ENCODE measurements around the gene ZNF605. TPM values are rescaled to one million over a fixed set of nuclear protein-coding genes. Genes with fewer than 3 reads are reported as not detected.
"Not testable (repeated sequence)": the region's sequence is repeated elsewhere in the genome, so short reads cannot be mapped to it uniquely, and the experiment has no call there.

Gene ZNF605
- polyA plus RNA-seq, 3 donors = 0.32 to 1.9 (median 0.80) TPM

DNA sequence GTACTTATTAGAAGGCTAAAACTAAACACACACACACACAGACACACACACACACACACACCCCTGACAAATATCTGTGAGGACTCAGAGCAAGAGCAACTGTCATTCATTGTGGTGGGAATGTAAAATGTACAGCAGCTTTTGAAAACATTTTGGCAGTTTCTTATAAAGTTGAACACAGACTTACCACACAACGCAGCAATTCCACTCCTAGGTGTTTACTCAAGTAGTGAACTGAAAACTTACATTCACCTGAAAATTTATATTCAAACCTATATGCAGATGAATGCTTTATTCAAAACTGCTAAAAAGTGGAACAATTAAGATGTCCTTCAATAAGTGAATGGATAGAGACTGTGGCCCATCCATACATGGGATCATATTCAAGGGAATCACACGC, 18.6 kb downstream of the ZNF605 start:
- Histone ChIP-seq H3K27ac (ENCODE audit: low read depth in 1 of 2, low read length in 2 of 2) (no peak overlapping the region), H3K4me2 (replicated peaks; ENCODE audit: extremely low read depth, low read length, poor library complexity, severe bottlenecking) (no peak overlapping the region), H3K4me3 (replicated peaks in 1 of 3; ENCODE audit: low read depth in 2 of 3, low read length in 3 of 3) (no peak overlapping the region), H3K9me3 (replicated peaks in 1 of 2; ENCODE audit: control insufficient read depth in 1 of 2, insufficient read depth in 1 of 2, low read length in 2 of 2) (peaks cover 78% of the 10 kb centered on the region in 2 donors), H3K4me1 (ENCODE audit: control insufficient read depth in 1 of 2, insufficient read depth in 2 of 2, low read length in 2 of 2) (no peaks in the 10 kb centered on the region), H4K20me1 (ENCODE audit: insufficient read depth, low read length) (no peaks in the 10 kb centered on the region), H3K9ac (ENCODE audit: insufficient read depth, low read length, poor library complexity, severe bottlenecking) (no peak overlapping the region), H2AFZ (ENCODE audit: insufficient read depth, low read depth, low read length, poor library complexity, severe bottlenecking) (no peak overlapping the region), H3K36me3 (replicated peaks in 1 of 2; ENCODE audit: control insufficient read depth in 1 of 2, insufficient read depth in 2 of 2, low read length in 2 of 2) (peaks cover 4 to 16% of the 10 kb centered on the region in 2 donors), H3K79me2 (ENCODE audit: insufficient read depth, low read length) (no peaks in the 10 kb centered on the region), H3K27me3 (ENCODE audit: control insufficient read depth in 2 of 2, insufficient read depth in 2 of 2, low read length in 2 of 2) (no peaks in the 10 kb centered on the region)
- Mint-ChIP-seq H3K4me1 (no peaks in the 10 kb centered on the region), H3K4me3 (no peak overlapping the region), H3K27ac (no peak overlapping the region), H3K36me3 (peaks cover 12 to 30% of the 10 kb centered on the region in 2 donors), H3K9me3 (peaks cover 44 to 94% (median 88%) of the 10 kb centered on the region in 7 donors), H3K27me3 (ENCODE audit: low read depth in 3 of 3) (peaks cover 0 to 2% (median 0%) of the 10 kb centered on the region in 3 donors)
- no CpG with 5 or more reads among the region's 2 CpGs for WGBS (ENCODE audit: insufficient coverage)
- DNase-seq = no peak
- intact Hi-C loops (cut with micrococcal nuclease) = no loop called here
- TF ChIP-seq, protein P1, sequence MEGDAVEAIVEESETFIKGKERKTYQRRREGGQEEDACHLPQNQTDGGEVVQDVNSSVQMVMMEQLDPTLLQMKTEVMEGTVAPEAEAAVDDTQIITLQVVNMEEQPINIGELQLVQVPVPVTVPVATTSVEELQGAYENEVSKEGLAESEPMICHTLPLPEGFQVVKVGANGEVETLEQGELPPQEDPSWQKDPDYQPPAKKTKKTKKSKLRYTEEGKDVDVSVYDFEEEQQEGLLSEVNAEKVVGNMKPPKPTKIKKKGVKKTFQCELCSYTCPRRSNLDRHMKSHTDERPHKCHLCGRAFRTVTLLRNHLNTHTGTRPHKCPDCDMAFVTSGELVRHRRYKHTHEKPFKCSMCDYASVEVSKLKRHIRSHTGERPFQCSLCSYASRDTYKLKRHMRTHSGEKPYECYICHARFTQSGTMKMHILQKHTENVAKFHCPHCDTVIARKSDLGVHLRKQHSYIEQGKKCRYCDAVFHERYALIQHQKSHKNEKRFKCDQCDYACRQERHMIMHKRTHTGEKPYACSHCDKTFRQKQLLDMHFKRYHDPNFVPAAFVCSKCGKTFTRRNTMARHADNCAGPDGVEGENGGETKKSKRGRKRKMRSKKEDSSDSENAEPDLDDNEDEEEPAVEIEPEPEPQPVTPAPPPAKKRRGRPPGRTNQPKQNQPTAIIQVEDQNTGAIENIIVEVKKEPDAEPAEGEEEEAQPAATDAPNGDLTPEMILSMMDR (IDR thresholded peaks at IDR 0.05) = no peak

DNA sequence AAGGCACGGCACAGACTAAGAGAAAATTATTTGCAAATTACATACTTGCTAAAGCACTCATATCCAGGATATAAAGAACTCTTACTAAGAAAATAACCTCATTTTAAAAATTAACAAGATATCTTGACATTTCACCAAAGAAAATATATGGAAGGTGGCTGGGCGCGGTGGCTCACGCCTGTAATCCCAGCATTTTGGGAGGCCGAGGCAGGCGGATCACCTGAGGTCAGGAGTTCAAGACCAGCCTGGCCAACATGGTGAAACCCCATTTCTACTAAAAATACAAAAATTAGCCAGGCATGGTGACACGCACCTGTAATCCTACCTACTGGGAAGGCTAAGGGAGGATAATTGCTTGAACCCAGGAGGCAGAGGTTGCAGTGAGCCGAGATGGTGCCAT, 19.2 kb downstream of the ZNF605 start:
- H3K4me2 ChIP-seq (replicated peaks; ENCODE audit: extremely low read depth, low read length, poor library complexity, severe bottlenecking); H3K9ac ChIP-seq (ENCODE audit: insufficient read depth, low read length, poor library complexity, severe bottlenecking); H3K4me1 Mint-ChIP-seq; H3K4me3 ChIP-seq (replicated peaks in 1 of 3; ENCODE audit: low read depth in 2 of 3, low read length in 3 of 3); DNase-seq; H3K27me3 Mint-ChIP-seq (ENCODE audit: low read depth in 3 of 3); H4K20me1 ChIP-seq (ENCODE audit: insufficient read depth, low read length); H3K27ac Mint-ChIP-seq; H3K4me1 ChIP-seq (ENCODE audit: control insufficient read depth in 1 of 2, insufficient read depth in 2 of 2, low read length in 2 of 2); H3K27me3 ChIP-seq (ENCODE audit: control insufficient read depth in 2 of 2, insufficient read depth in 2 of 2, low read length in 2 of 2); H3K27ac ChIP-seq (ENCODE audit: low read depth in 1 of 2, low read length in 2 of 2); intact Hi-C loops (cut with micrococcal nuclease); H3K4me3 Mint-ChIP-seq; H2AFZ ChIP-seq (ENCODE audit: insufficient read depth, low read depth, low read length, poor library complexity, severe bottlenecking); H3K79me2 ChIP-seq (ENCODE audit: insufficient read depth, low read length): not testable (repeated sequence)
- peaks cover 7 to 25% of the 10 kb centered on the region in 2 donors for H3K36me3 Mint-ChIP-seq
- Histone ChIP-seq H3K9me3 (replicated peaks in 1 of 2; ENCODE audit: control insufficient read depth in 1 of 2, insufficient read depth in 1 of 2, low read length in 2 of 2) (peaks cover 75 to 78% of the 10 kb centered on the region in 2 donors), H3K36me3 (replicated peaks in 1 of 2; ENCODE audit: control insufficient read depth in 1 of 2, insufficient read depth in 2 of 2, low read length in 2 of 2) (peaks cover 0 to 10% of the 10 kb centered on the region in 2 donors)
- peaks cover 39 to 94% (median 88%) of the 10 kb centered on the region in 7 donors for H3K9me3 Mint-ChIP-seq
- no CpG with 5 or more reads among the region's 8 CpGs for WGBS (ENCODE audit: insufficient coverage)

Data from CD14-positive monocyte (primary cell).